H9 (cell line): ENCODE measurements around the gene ELL3. TPM values are rescaled to one million over a fixed set of nuclear protein-coding genes. Genes with fewer than 3 reads are reported as not detected.

Experiments used
- DNase-seq: peaks from one replicate; pipeline ENCODE4 v3.0.0-alpha.2; 2017
- H2AFZ ChIP-seq: one replicate; pipeline ENCODE4 v1.6.1; 2013; ENCODE audit warnings: mild to moderate bottlenecking, low read length, control low read depth, moderate library complexity
- H2AK5ac ChIP-seq: 2 replicates; pipeline ENCODE4 v1.6.1; 2013; ENCODE audit warnings: low read length, control low read depth, mixed read lengths; ENCODE audit not compliant: insufficient read length
- H2BK120ac ChIP-seq: one replicate; pipeline ENCODE4 v1.6.1; 2013; ENCODE audit warnings: low read depth, mild to moderate bottlenecking, low read length, control low read depth, inconsistent platforms; ENCODE audit not compliant: poor library complexity, severe bottlenecking
- H2BK12ac ChIP-seq: 2 replicates; pipeline ENCODE4 v1.6.1; 2013; ENCODE audit warnings: low read length, control low read depth, mixed read lengths, low read depth; ENCODE audit not compliant: insufficient read length
- H2BK15ac ChIP-seq: 2 replicates; pipeline ENCODE4 v1.6.1; 2013; ENCODE audit warnings: low read depth, low read length, control low read depth
- H2BK20ac ChIP-seq: one replicate; pipeline ENCODE4 v1.6.1; 2013; ENCODE audit warnings: low read depth, mild to moderate bottlenecking, low read length, control low read depth, inconsistent platforms; ENCODE audit not compliant: poor library complexity, severe bottlenecking
- H2BK5ac ChIP-seq: 2 replicates; pipeline ENCODE4 v1.6.1; 2013; ENCODE audit warnings: low read length, control low read depth, mixed read lengths; ENCODE audit not compliant: insufficient read length
- H3K14ac ChIP-seq: 2 replicates; pipeline ENCODE4 v1.6.1; 2013; ENCODE audit warnings: low read length, control low read depth; ENCODE audit not compliant: insufficient read depth
- H3K18ac ChIP-seq: 2 replicates; pipeline ENCODE4 v1.6.1; 2013; ENCODE audit warnings: low read depth, mild to moderate bottlenecking, mixed read lengths, low read length, control low read depth; ENCODE audit not compliant: insufficient read length
- H3K23ac ChIP-seq: 2 replicates; pipeline ENCODE4 v1.6.1; 2013; ENCODE audit warnings: low read length, control low read depth, mixed read lengths, low read depth; ENCODE audit not compliant: insufficient read length
- H3K23me2 ChIP-seq: 2 replicates; pipeline ENCODE4 v1.6.1; 2013; ENCODE audit warnings: low read depth, mild to moderate bottlenecking, mixed read lengths, low read length, control low read depth; ENCODE audit not compliant: insufficient read length, poor library complexity, severe bottlenecking
- H3K27ac ChIP-seq: 2 replicates; pipeline ENCODE4 v1.5.1; 2013; ENCODE audit warnings: low read length, control low read depth, mixed read lengths, low read depth; ENCODE audit not compliant: insufficient read length
- H3K27me3 ChIP-seq: 2 replicates; pipeline ENCODE4 v1.6.1; 2013; ENCODE audit warnings: low read length, control low read depth, inconsistent platforms; ENCODE audit not compliant: insufficient read depth
- H3K4ac ChIP-seq: 2 replicates; pipeline ENCODE4 v1.6.1; 2013; ENCODE audit warnings: low read depth, mild to moderate bottlenecking, control low read depth, inconsistent platforms, low read length, moderate library complexity
- H3K4me1 ChIP-seq: 2 replicates; pipeline ENCODE4 v1.6.1; 2013; ENCODE audit warnings: low read length, control low read depth, inconsistent platforms; ENCODE audit not compliant: insufficient read depth
- H3K4me2 ChIP-seq: 2 replicates; pipeline ENCODE4 v1.6.1; 2013; ENCODE audit warnings: low read length, control low read depth, mixed read lengths; ENCODE audit not compliant: insufficient read length, insufficient read depth
- H3K56ac ChIP-seq: 2 replicates; pipeline ENCODE4 v1.6.1; 2013; ENCODE audit warnings: low read depth, mild to moderate bottlenecking, mixed read lengths, low read length, control low read depth; ENCODE audit not compliant: insufficient read length
- H3K79me1 ChIP-seq: 2 replicates; pipeline ENCODE4 v1.6.1; 2013; ENCODE audit warnings: low read depth, mild to moderate bottlenecking, moderate library complexity, low read length, control low read depth, inconsistent platforms; ENCODE audit not compliant: insufficient read depth, poor library complexity, severe bottlenecking
- H3K79me2 ChIP-seq: 2 replicates; pipeline ENCODE4 v1.6.1; 2013; ENCODE audit warnings: low read length, control low read depth, inconsistent platforms; ENCODE audit not compliant: insufficient read depth
- H3K9ac ChIP-seq: 2 replicates; pipeline ENCODE4 v1.6.1; 2013; ENCODE audit warnings: low read length, control low read depth, mixed read lengths; ENCODE audit not compliant: insufficient read length; ENCODE audit errors: extremely low read depth
- H3K9me3 ChIP-seq: one replicate; pipeline ENCODE4 v1.6.1; 2013; ENCODE audit warnings: low read depth, low read length, inconsistent platforms; ENCODE audit not compliant: control insufficient read depth
- H3T11ph ChIP-seq: one replicate; pipeline ENCODE4 v1.6.1; 2013; ENCODE audit warnings: mild to moderate bottlenecking, low read length, control low read depth, inconsistent platforms
- H4K20me1 ChIP-seq: one replicate; pipeline ENCODE4 v1.6.1; 2013; ENCODE audit not compliant: control insufficient read depth, insufficient read length, insufficient read depth
- H4K5ac ChIP-seq: 2 replicates; pipeline ENCODE4 v1.6.1; 2013; ENCODE audit warnings: low read depth, mild to moderate bottlenecking, mixed read lengths, low read length, control low read depth; ENCODE audit not compliant: insufficient read length
- H4K8ac ChIP-seq: replicated peaks from 2 replicates; pipeline ENCODE4 v1.6.1; 2013; ENCODE audit warnings: low read length, control low read depth, mixed read lengths, low read depth; ENCODE audit not compliant: insufficient read length
- H4K91ac ChIP-seq: 2 replicates; pipeline ENCODE4 v1.6.1; 2013; ENCODE audit warnings: low read depth, mild to moderate bottlenecking, moderate library complexity, mixed read lengths, low read length, control low read depth; ENCODE audit not compliant: insufficient read length
- H3K27ac Mint-ChIP-seq, 3 experiments: 2 replicates in 2 of 3; 3 replicates in 1 of 3; pipeline ENCODE4 v1.8.0; 2020 to 2021; ENCODE audit warnings: mixed read lengths in 3 of 3, mild to moderate bottlenecking in 1 of 3, moderate library complexity in 1 of 3
- H3K27me3 Mint-ChIP-seq: 2 replicates; pipeline ENCODE4 v1.8.0; 2021; ENCODE audit warnings: low read depth, mild to moderate bottlenecking, moderate library complexity, mixed read lengths
- H3K36me3 Mint-ChIP-seq, 3 experiments: 2 replicates in 2 of 3; 3 replicates in 1 of 3; pipeline ENCODE4 v1.8.0; 2020 to 2021; ENCODE audit warnings: low read depth in 3 of 3, mixed read lengths in 3 of 3; ENCODE audit not compliant: insufficient read depth in 1 of 3
- H3K4me1 Mint-ChIP-seq, 2 experiments: 2 replicates each; pipeline ENCODE4 v1.8.0; 2020; ENCODE audit warnings: mixed read lengths in 2 of 2
- H3K4me3 Mint-ChIP-seq, 2 experiments: 2 replicates in 1 of 2; 3 replicates in 1 of 2; pipeline ENCODE4 v1.8.0; 2020 to 2021; ENCODE audit warnings: mild to moderate bottlenecking in 2 of 2, mixed read lengths in 2 of 2, moderate library complexity in 1 of 2
- H3K9me3 Mint-ChIP-seq, 2 experiments: 2 replicates in 1 of 2; 3 replicates in 1 of 2; pipeline ENCODE4 v1.8.0; 2020; ENCODE audit warnings: mild to moderate bottlenecking in 2 of 2, mixed read lengths in 2 of 2, moderate library complexity in 1 of 2
- CTCF ChIP-seq: fragments of 200-600 bp; sonication (generic); conservative IDR thresholded peaks from 3 replicates; pipeline ENCODE4 v1.8.0; 2021; ENCODE audit warnings: antibody characterized with exemption, mild to moderate bottlenecking
- WGBS: extraction: QIAGEN DNeasy Blood & Tissue Kit; methylation state at CpG from one replicate; pipeline ENCODE4 v1.1.7; 2013; ENCODE audit warnings: missing lambda C conversion rate, low lambda C conversion rate, mixed read lengths; ENCODE audit not compliant: insufficient read length; ENCODE audit errors: extremely low coverage; 5-methylcytosine and 5-hydroxymethylcytosine counted together
- total RNA-seq: library from RNA; stranded (reverse); gene quantifications from 2 replicates; pipeline ENCODE4 v1.2.1, GENCODE V29; 2021

The ELL3 gene
- total RNA-seq, 1 experiment from 2014 or later, result 6.4 TPM

GRCh38 chr15:43776101-43776717, 557 bp downstream of the ELL3 start:
- no peak overlapping the region; the same call in 1 of the 2 replicates for H2BK15ac ChIP-seq
- peak overlapping the region; percentile 53 for H3K18ac ChIP-seq
- no peak overlapping the region for H4K8ac ChIP-seq
- no peak for TF ChIP-seq CTCF
- no peaks in the 10 kb centered on the region; the same call in 1 of the 2 replicates for H3K4me1 ChIP-seq
- peaks cover 12 to 13% of the 10 kb centered on the region in 2 experiments for H3K4me1 Mint-ChIP-seq
- no peaks in the 10 kb centered on the region for H3K79me1 ChIP-seq
- no peaks in the 10 kb centered on the region for H4K20me1 ChIP-seq
- no peak overlapping the region for H4K91ac ChIP-seq
- peak; percentile 73 for DNase-seq
- H3K36me3 Mint-ChIP-seq, result peaks cover 14 to 36% (median 22%) of the 10 kb centered on the region in 3 experiments; a peak in 6 of 7 replicates
- no peak overlapping the region for H3K23ac ChIP-seq
- no peaks in the 10 kb centered on the region for H3K79me2 ChIP-seq
- H3K27ac ChIP-seq, result no peak overlapping the region
- H3K9me3 Mint-ChIP-seq, result no peaks in the 10 kb centered on the region; a peak in 1 of 5 replicates
- peak overlapping the region; percentile 70 for H3K14ac ChIP-seq
- H3K9ac ChIP-seq, result peak overlapping the region; percentile 51
- no peaks in the 10 kb centered on the region for H3K9me3 ChIP-seq
- no peak overlapping the region for H3K56ac ChIP-seq
- H3K4me2 ChIP-seq, result peak overlapping the region; percentile 98
- no peak overlapping the region for H2BK5ac ChIP-seq
- no peak overlapping the region for H4K5ac ChIP-seq
- H3K4me3 Mint-ChIP-seq, result peak overlapping the region; percentile 82 to 92
- H2AK5ac ChIP-seq, result no peak overlapping the region
- H3T11ph ChIP-seq, result no peak overlapping the region
- H2AFZ ChIP-seq, result no peak overlapping the region
- no peak overlapping the region for H2BK120ac ChIP-seq
- H3K27me3 ChIP-seq, result no peaks in the 10 kb centered on the region
- no CpG with 5 or more reads among the region's 35 CpGs for WGBS
- no peak overlapping the region for H2BK12ac ChIP-seq
- peak overlapping the region in 2 of 3 experiments; percentile 68 to 81; a peak in 3 of 7 replicates for H3K27ac Mint-ChIP-seq
- H3K4ac ChIP-seq, result no peak overlapping the region
- peaks cover 13% of the 10 kb centered on the region for H3K23me2 ChIP-seq
- H3K27me3 Mint-ChIP-seq, result no peaks in the 10 kb centered on the region; the same call in 1 of the 2 replicates
- H2BK20ac ChIP-seq, result no peak overlapping the region
